H1 (cell line): Measurements from ENCODE around the gene SIK3. TPM values are rescaled to one million over a fixed set of nuclear protein-coding genes. Genes with fewer than 3 reads are reported as not detected.

Experiments used
- CTCF ChIA-PET: fragments of 300-600 bp; sonication (Branson Sonifier 250); formaldehyde crosslinking; loops from one replicate; lab custom pipeline; 2021; ENCODE audit not compliant: partially characterized antibody; lab: Charles Lee
- POLR2A ChIA-PET: fragments of 300-600 bp; sonication (Branson Sonifier 250); formaldehyde crosslinking; loops from one replicate; lab custom pipeline; 2021; ENCODE audit warnings: inconsistent platforms; ENCODE audit not compliant: partially characterized antibody; lab: Charles Lee
- DNase-seq, 2 experiments: peaks; one replicate each; pipeline versions ENCODE4 v3.0.0 to v3.0.0-alpha.2; 2010 to 2022; ENCODE audit warnings: low spot score in 2 of 2, low read depth in 1 of 2, mixed read lengths in 1 of 2
- FAIRE-seq: peaks from 2 replicates; lab custom pipeline; 2011; peaks lifted over from hg19 to GRCh38; lab: Jason Lieb, UNC
- H2AFZ ChIP-seq: 2 replicates; pipeline ENCODE4 v1.8.1; 2012; ENCODE audit warnings: low read length, inconsistent platforms
- H2AK5ac ChIP-seq: 2 replicates; pipeline ENCODE4 v1.6.1; 2013; ENCODE audit warnings: low read depth, low read length
- H2BK120ac ChIP-seq: replicated peaks from 2 replicates; pipeline ENCODE3; 2013; ENCODE audit warnings: low read depth, low read length, inconsistent platforms
- H2BK12ac ChIP-seq: 2 replicates; pipeline ENCODE4 v1.6.1; 2013; ENCODE audit warnings: low read depth, low read length
- H2BK15ac ChIP-seq: 2 replicates; pipeline ENCODE4 v1.6.1; 2013; ENCODE audit warnings: low read length
- H2BK20ac ChIP-seq: 2 replicates; pipeline ENCODE4 v1.6.1; 2013; ENCODE audit warnings: low read length
- H2BK5ac ChIP-seq: 2 replicates; pipeline ENCODE4 v1.6.1; 2013; ENCODE audit warnings: low read depth, low read length
- H3K14ac ChIP-seq: 2 replicates; pipeline ENCODE4 v1.6.1; 2013; ENCODE audit warnings: inconsistent platforms; ENCODE audit not compliant: insufficient read length
- H3K18ac ChIP-seq: 2 replicates; pipeline ENCODE4 v1.6.1; 2013; ENCODE audit warnings: low read length; ENCODE audit errors: extremely low read depth
- H3K23ac ChIP-seq: 2 replicates; pipeline ENCODE4 v1.6.1; 2013; ENCODE audit warnings: inconsistent platforms; ENCODE audit not compliant: insufficient read length
- H3K23me2 ChIP-seq: 2 replicates; pipeline ENCODE4 v1.6.1; 2013; ENCODE audit warnings: low read depth, low read length
- H3K27ac ChIP-seq: 2 replicates; pipeline ENCODE4 v1.6.1; 2011; ENCODE audit warnings: low read depth, low read length, inconsistent platforms
- H3K27me3 ChIP-seq, 4 experiments: replicated peaks in 1 of 4; 1 replicate in 1 of 4; 2 replicates in 3 of 4; pipeline versions ENCODE4 v1.6.1 to v1.8.1; 2011 to 2013; ENCODE audit warnings: low read length in 3 of 4, mild to moderate bottlenecking in 3 of 4, inconsistent platforms in 2 of 4, mixed read lengths in 2 of 4, moderate library complexity in 1 of 4; ENCODE audit not compliant: control insufficient read depth in 3 of 4, insufficient read depth in 3 of 4; ENCODE audit errors: extremely low read depth in 1 of 4
- H3K36me3 ChIP-seq, 4 experiments: 2 replicates each; pipeline versions ENCODE4 v1.6.1 to v1.8.1; 2011 to 2013; ENCODE audit warnings: mild to moderate bottlenecking in 4 of 4, low read length in 3 of 4, moderate library complexity in 2 of 4, control low read depth in 1 of 4, inconsistent platforms in 1 of 4; ENCODE audit not compliant: insufficient read depth in 4 of 4, control insufficient read depth in 2 of 4
- H3K4ac ChIP-seq: replicated peaks from 2 replicates; pipeline ENCODE3; 2013; ENCODE audit warnings: low read length, low read depth, mixed read lengths, inconsistent platforms; ENCODE audit not compliant: insufficient read length
- H3K4me1 ChIP-seq, 4 experiments: replicated peaks in 1 of 4; 1 replicate in 1 of 4; 2 replicates in 3 of 4; pipeline versions ENCODE4 v1.6.1 to v1.8.1; 2011 to 2013; ENCODE audit warnings: low read length in 3 of 4, inconsistent platforms in 2 of 4, mixed read lengths in 1 of 4; ENCODE audit not compliant: insufficient read depth in 4 of 4, control insufficient read depth in 3 of 4
- H3K4me2 ChIP-seq, 2 experiments: 2 replicates each; pipeline versions ENCODE4 v1.6.1 to v1.8.1; 2011 to 2013; ENCODE audit warnings: low read depth in 2 of 2, low read length in 2 of 2, control low read depth in 1 of 2, inconsistent platforms in 1 of 2, mild to moderate bottlenecking in 1 of 2; ENCODE audit not compliant: insufficient read depth in 1 of 2
- H3K4me3 ChIP-seq, 4 experiments: fragments of 200-600, 300-600 bp in 1 of 4; sonication (generic), shearing (Covaris generic), sonication (Bioruptor Twin) in 1 of 4; 2 replicates each; pipeline versions ENCODE4 v1.5.1 to v1.8.1; 2011 to 2016; ENCODE audit warnings: low read length in 4 of 4, low read depth in 3 of 4, control low read depth in 2 of 4, inconsistent platforms in 2 of 4, mild to moderate bottlenecking in 2 of 4, mixed read lengths in 1 of 4, moderate library complexity in 1 of 4; ENCODE audit not compliant: insufficient read depth in 2 of 4; ENCODE audit errors: extremely low read depth in 1 of 4
- H3K56ac ChIP-seq: replicated peaks from 2 replicates; pipeline ENCODE3; 2013; ENCODE audit warnings: low read depth, mild to moderate bottlenecking, mixed read lengths, low read length, inconsistent platforms; ENCODE audit not compliant: insufficient read length
- H3K79me1 ChIP-seq: 2 replicates; pipeline ENCODE4 v1.6.1; 2013; ENCODE audit warnings: low read depth, low read length, control low read depth
- H3K79me2 ChIP-seq, 2 experiments: 2 replicates each; pipeline versions ENCODE4 v1.6.1 to v1.8.1; 2012 to 2013; ENCODE audit warnings: low read length in 2 of 2, mild to moderate bottlenecking in 2 of 2, inconsistent platforms in 1 of 2; ENCODE audit not compliant: insufficient read depth in 2 of 2, control insufficient read depth in 1 of 2
- H3K9ac ChIP-seq, 4 experiments: replicated peaks in 1 of 4; 1 replicate in 1 of 4; 2 replicates in 3 of 4; pipeline versions ENCODE4 v1.6.1 to v1.8.1; 2011 to 2013; ENCODE audit warnings: low read depth in 3 of 4, low read length in 3 of 4, control low read depth in 2 of 4, mild to moderate bottlenecking in 2 of 4, moderate library complexity in 2 of 4, inconsistent platforms in 1 of 4; ENCODE audit errors: extremely low read depth in 1 of 4
- H3K9me3 ChIP-seq, 2 experiments: 2 replicates each; pipeline versions ENCODE4 v1.6.1 to v1.8.1; 2012 to 2013; ENCODE audit warnings: mild to moderate bottlenecking in 2 of 2, moderate library complexity in 2 of 2, control low read depth in 1 of 2, inconsistent platforms in 1 of 2, low read depth in 1 of 2, low read length in 1 of 2, mixed read lengths in 1 of 2; ENCODE audit not compliant: insufficient read depth in 2 of 2
- H4K20me1 ChIP-seq, 2 experiments: replicated peaks in 1 of 2; 2 replicates each; pipeline versions ENCODE3 to v1.8.1; 2011 to 2013; ENCODE audit warnings: inconsistent platforms in 2 of 2, low read length in 2 of 2, mild to moderate bottlenecking in 1 of 2; ENCODE audit not compliant: insufficient read depth in 2 of 2, control insufficient read depth in 1 of 2
- H4K5ac ChIP-seq: 2 replicates; pipeline ENCODE4 v1.6.1; 2013; ENCODE audit warnings: low read length, low read depth, mixed read lengths, inconsistent platforms; ENCODE audit not compliant: insufficient read length
- H4K8ac ChIP-seq: 2 replicates; pipeline ENCODE4 v1.8.0; 2013; ENCODE audit warnings: mild to moderate bottlenecking, moderate library complexity, low read length, inconsistent platforms; ENCODE audit not compliant: insufficient read depth; ENCODE audit errors: extremely low read depth
- H4K91ac ChIP-seq: replicated peaks from 2 replicates; pipeline ENCODE3; 2013; ENCODE audit warnings: low read length, mixed read lengths, inconsistent platforms; ENCODE audit not compliant: insufficient read length
- CREB1 ChIP-seq: IDR thresholded peaks from 2 replicates; pipeline ENCODE4 v1.6.1; 2012; ENCODE audit warnings: inconsistent platforms
- KDM5A ChIP-seq: fragments of 200-600 bp; IDR thresholded peaks from 2 replicates; pipeline ENCODE4 v1.7.1; 2012; ENCODE audit warnings: mild to moderate bottlenecking, low read length, inconsistent platforms, mixed read lengths
- RBBP5 ChIP-seq: IDR thresholded peaks from 2 replicates; pipeline ENCODE4 v1.7.1; 2012; ENCODE audit warnings: low read depth, mild to moderate bottlenecking, inconsistent platforms, low read length, moderate library complexity, borderline replicate concordance
- WGBS, 2 experiments: shearing (Covaris generic) in 1 of 2; methylation state at CpG; one replicate each; pipeline versions ENCODE4 v1.1.6 to v1.1.7; 2013 to 2015; ENCODE audit warnings: low lambda C conversion rate in 2 of 2, mixed read lengths in 2 of 2, inconsistent platforms in 1 of 2, low coverage in 1 of 2, missing lambda C conversion rate in 1 of 2; ENCODE audit not compliant: insufficient replicate concordance in 2 of 2, insufficient coverage in 1 of 2, insufficient read length in 1 of 2; ENCODE audit errors: extremely low coverage in 1 of 2, missing lambda C conversion rate in 1 of 2; 5-methylcytosine and 5-hydroxymethylcytosine counted together
- polyA plus RNA-seq, 7 experiments: library from polyadenylated mRNA; depleted of rRNA in 3 of 7; stranded (reverse) in 5 of 7; unstranded in 2 of 7; fragments of >200 nt in 5 of 7; fragments of 200-250 nt in 2 of 7; gene quantifications; 1 replicate in 5 of 7; 2 replicates in 1 of 7; 4 replicates in 1 of 7; pipeline versions ENCODE4 v1.2.1 to v1.2.3, GENCODE V29; 2011 to 2013; ENCODE audit warnings: missing spikeins in 2 of 7, mixed read lengths in 2 of 7
- total RNA-seq: library from RNA; stranded (reverse); fragmentation: NEBNext Ultra II Directional; extraction: Animal tissue kit (Norgen Biotek cat#: 25700); gene quantifications from 2 replicates; pipeline ENCODE4 v1.2.1, GENCODE V29; 2021

SIK3 gene
- total and polyA plus RNA-seq, 2 of the 8 experiments (the other 6 are each of a cell fraction or from before 2014, with no cell fraction given), result 19.9 to 32.1 TPM

- H4K5ac ChIP-seq, result no peak overlapping the region
- 88% methylated on average over 5 of the region's 5 CpGs; no CpG with 5 or more reads in 1 of the 2 experiments for WGBS, 2 experiments
- no peaks in the 10 kb centered on the region for H3K79me2 ChIP-seq
- H2AK5ac ChIP-seq, result no peak overlapping the region
- no peak overlapping the region for H3K18ac ChIP-seq
- H4K8ac ChIP-seq, result no peak overlapping the region
- H3K27ac ChIP-seq, result no peak overlapping the region
- no peak overlapping the region for H3K4me3 ChIP-seq
- H2BK120ac ChIP-seq, result no peak overlapping the region
- H2BK5ac ChIP-seq, result no peak overlapping the region
- DNase-seq, result no peak
- ChIA-PET CTCF (interaction anchor here (0.6 to 2.8 kb wide), 6 partner anchors 8 to 1220 kb away, joined by 3 to 16 read pairs (median 3); no protein-coding TSS in a partner anchor), POLR2A (interaction anchor here (0.7 to 1.4 kb wide), 3 partner anchors 28 to 256 kb away, joined by 3 to 4 read pairs (median 4); partner anchors contain the start of gene PAFAH1B2)
- H3K9me3 ChIP-seq, result no peaks in the 10 kb centered on the region
- H3K27me3 ChIP-seq, result no peaks in the 10 kb centered on the region
- H3K4me2 ChIP-seq, result no peak overlapping the region
- H2AFZ ChIP-seq, result no peak overlapping the region
- no peaks in the 10 kb centered on the region for H3K4me1 ChIP-seq
- no peak for FAIRE-seq
- H3K23ac ChIP-seq, result no peak overlapping the region
- no peak overlapping the region for H4K91ac ChIP-seq
- H2BK12ac ChIP-seq, result no peak overlapping the region
- H2BK20ac ChIP-seq, result no peak overlapping the region
- no peak overlapping the region for H3K9ac ChIP-seq
- TF ChIP-seq RBBP5 (no peak), CREB1 (no peak), KDM5A (no peak)
- no peak overlapping the region for H2BK15ac ChIP-seq
- no peak overlapping the region for H3K14ac ChIP-seq
- peaks cover 0 to 3% (median 0%) of the 10 kb centered on the region in 4 experiments; a peak in 2 of 8 replicates for H3K36me3 ChIP-seq
- no peak overlapping the region for H3K4ac ChIP-seq
- no peak overlapping the region for H3K56ac ChIP-seq
- no peaks in the 10 kb centered on the region for H3K79me1 ChIP-seq
- H4K20me1 ChIP-seq, result no peaks in the 10 kb centered on the region
- no peaks in the 10 kb centered on the region for H3K23me2 ChIP-seq
Observed at GRCh38 chr11:116888024-116888423, 210.2 kb downstream of the SIK3 start.
